GM19467 (cell line): Measurements from ENCODE around the gene STOX2.

Experiments used
- ATAC-seq: cut with Tn5 transposase; IDR thresholded peaks from one replicate; pipeline ENCODE4 v1.9.1; 2021; ENCODE audit warnings: mild to moderate bottlenecking, moderate library complexity; ENCODE audit not compliant: unreplicated experiment

STOX2 gene

GRCh38 chr4:183887351-183887750 lies 17.8 kb upstream of the STOX2 start:
- ATAC-seq, result no peak

GRCh38 chr4:183888564-183888963 lies 16.5 kb upstream of the STOX2 start:
- no peak for ATAC-seq

GRCh38 chr4:183889190-183889589 lies 15.9 kb upstream of the STOX2 start:
- no peak for ATAC-seq

DNA sequence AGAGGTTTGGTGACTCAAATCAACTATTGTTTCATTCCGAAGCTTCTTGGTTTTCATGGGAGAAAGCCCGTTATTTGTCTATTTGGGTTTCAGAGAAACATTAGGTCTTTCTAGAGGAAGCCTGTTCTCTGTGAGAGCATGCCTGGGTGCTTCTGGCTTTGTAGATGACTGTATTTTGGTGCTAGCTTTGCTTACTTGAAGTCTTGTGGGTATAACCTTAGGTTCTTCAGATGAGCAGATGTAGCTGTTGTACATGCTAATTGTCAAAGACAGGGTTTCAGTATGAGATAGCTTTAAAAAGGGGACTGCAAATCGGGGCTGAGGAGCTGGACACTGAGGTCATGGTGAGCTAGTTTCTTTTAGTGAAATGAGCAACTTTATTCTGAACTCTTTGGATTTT lies 7.9 kb upstream of the STOX2 start:
- ATAC-seq, result no peak

DNA sequence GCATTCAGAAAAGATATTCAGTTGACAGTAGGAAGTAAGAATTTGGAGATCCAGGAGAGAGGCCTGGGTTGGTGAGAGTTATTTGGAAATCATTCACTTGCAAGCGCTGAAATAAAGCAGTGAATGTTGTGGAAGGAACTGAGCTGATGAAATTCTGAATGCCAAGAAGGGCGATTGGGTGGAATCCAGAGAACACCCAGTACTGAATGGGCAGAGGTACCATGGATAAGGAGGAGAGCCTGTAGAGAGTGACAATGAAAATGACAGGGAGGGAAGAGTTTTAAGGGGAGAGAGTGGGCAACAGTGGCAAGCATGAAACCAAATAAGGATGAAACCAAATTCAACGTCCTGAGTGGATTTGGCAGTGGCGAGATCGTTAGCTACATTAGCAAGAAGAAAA lies 6.7 kb upstream of the STOX2 start:
- no peak for ATAC-seq

- ATAC-seq, result no peak
These were observed 1.9 kb upstream of the STOX2 start for GRCh38 chr4:183903021-183903760.

GRCh38 chr4:183905593-183906488 lies 734 bp downstream of the STOX2 start:
- no peak for ATAC-seq

GRCh38 chr4:183906489-183906738 lies 1.3 kb downstream of the STOX2 start:
- ATAC-seq, result no peak

GRCh38 chr4:183906739-183907651 lies 1.9 kb downstream of the STOX2 start:
- no peak for ATAC-seq

DNA sequence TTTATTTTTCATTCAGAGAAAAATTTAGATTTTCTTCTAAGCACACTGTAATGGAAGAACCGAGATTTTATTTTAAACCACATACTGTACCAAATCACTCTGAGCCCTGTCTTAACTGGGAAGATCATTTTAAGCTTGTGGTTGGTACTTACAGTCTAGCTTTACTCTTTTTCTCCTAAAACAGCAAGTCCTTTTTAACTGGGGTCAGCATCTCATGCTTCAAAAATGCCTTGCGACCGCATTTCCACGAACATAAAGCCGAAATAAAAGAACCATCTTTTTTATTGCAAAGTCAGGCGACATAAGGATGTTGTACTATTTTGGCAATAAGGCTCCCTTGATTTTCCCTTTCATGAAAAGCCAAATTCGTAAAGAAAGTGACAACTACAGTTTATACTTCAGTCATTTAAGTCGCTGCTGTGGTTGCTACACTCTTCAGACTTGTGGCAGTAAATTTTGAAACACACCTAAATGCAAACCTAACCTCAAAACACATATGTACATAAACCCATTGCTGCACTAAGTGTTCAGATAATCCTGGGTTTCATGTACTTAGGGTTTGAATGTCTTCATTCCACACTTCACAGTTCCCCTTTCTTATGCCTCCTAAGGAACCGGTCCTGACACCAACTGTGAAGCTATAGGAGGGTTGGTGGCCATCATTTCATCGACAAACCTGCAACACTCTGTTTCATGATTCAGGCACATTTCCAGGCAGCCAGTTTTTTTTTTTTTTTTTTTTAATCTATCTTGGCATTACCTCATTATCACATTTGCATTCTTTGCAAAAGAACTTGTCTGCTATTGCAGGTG lies 3.0 kb downstream of the STOX2 start:
- ATAC-seq, result no peak

DNA sequence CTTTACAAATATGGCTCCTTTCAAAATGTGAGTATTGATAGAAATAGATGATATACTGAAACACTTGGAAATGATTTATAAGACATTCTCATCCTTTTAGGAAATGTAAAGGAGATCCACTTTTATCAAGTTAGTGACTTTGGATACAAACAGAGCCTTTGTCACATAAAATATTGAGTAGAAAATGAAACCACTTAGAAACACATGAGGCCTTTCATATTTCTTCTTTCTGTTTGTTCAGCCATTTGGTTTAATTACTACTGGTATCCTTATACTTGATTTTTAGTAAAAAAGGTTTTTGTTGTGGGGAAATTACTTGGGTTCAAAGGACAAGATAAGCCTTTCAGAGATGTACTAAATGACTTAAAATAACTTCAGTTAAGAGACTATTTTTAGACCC lies 4.1 kb downstream of the STOX2 start:
- no peak for ATAC-seq

DNA sequence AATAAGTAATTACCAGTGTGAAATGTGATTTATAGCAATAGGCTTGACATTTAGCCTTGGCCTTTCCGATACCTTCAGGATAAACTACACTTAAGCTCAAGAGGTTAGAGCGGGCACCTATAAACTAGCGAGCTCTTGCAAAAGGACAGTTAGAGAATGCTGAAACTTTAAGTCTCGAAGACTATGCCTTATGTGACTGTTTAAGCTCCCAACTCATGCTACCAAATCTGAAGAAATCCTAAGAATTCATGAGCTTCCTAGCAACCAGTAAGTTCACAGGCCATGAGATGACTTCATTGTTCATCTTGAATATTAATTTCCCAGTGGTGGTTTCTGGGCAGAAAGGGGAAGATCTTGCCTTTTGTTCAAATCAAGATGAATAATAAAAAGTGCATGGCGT lies 4.7 kb downstream of the STOX2 start:
- ATAC-seq, result no peak

GRCh38 chr4:183912585-183912984 lies 7.5 kb downstream of the STOX2 start:
- ATAC-seq, result no peak

- ATAC-seq, result no peak
These were observed 10.9 kb downstream of the STOX2 start for GRCh38 chr4:183915976-183916375.

- no peak for ATAC-seq
These were observed 13.6 kb downstream of the STOX2 start for GRCh38 chr4:183918696-183919095.

GRCh38 chr4:183919141-183919540 lies 14.0 kb downstream of the STOX2 start:
- no peak for ATAC-seq

DNA sequence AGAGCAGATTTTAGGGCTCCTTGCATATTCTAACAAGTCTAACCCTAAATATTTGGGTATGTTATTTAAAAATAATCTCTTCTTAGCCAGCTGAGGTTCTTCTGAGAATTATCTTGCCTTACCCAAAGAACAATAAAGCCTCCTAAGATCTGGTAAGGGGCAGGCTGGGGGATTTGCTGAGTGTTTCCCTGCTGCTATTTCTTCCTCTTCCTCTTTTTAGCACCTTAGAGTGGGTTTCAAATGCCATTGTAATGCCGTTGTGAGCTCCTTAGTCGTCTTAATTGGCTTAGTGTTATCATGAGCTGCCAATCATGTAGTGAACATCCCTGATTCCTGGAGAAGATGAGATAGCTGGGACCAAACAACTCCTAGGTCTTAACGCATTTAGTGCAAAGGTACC lies 15.4 kb downstream of the STOX2 start:
- no peak for ATAC-seq

GRCh38 chr4:183921335-183921734 lies 16.2 kb downstream of the STOX2 start:
- no peak for ATAC-seq

DNA sequence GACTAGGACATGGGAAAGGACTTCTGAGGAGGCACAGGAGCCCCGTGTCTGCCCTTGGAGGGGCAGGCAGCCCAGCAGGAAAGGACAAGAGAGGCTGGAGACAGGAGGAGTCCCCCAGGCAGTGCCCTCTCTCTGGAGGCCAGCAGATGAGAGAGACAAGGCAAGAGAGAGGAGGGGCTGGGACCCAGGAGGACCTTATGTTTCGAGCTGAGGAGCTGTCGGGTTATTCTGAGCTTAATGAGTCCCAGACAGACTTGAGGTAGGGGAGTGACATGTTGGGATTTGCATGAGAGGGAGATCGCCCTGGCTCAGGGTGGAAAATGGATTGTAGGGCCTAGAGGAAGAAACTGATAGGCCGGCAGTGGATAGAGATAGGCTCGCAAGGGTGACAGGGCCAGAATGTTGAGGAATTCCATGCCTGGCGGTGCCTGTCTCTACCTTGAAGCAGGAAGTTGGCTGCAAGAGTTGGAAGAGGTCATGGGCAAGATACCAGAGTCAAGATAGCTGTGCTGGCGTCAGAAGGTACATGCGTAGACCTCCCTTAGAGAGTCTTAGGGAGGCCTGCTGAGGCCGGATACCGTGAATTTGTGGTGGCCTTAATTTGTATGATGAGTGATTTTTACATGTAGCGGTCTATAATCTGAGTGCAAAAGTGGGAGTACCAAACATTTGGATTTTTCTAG lies 19.4 kb downstream of the STOX2 start:
- no peak for ATAC-seq

- no peak for ATAC-seq
These were observed 21.8 kb downstream of the STOX2 start for GRCh38 chr4:183926950-183927349.
